GM19328 (cell line): Measurements from ENCODE around the gene RAD9A.

ENCODE experiments used
- ATAC-seq: cut with Tn5 transposase; IDR thresholded peaks from one replicate; pipeline ENCODE4 v1.9.1; 2021; ENCODE audit warnings: mild to moderate bottlenecking, moderate library complexity; ENCODE audit not compliant: unreplicated experiment

Gene RAD9A

DNA sequence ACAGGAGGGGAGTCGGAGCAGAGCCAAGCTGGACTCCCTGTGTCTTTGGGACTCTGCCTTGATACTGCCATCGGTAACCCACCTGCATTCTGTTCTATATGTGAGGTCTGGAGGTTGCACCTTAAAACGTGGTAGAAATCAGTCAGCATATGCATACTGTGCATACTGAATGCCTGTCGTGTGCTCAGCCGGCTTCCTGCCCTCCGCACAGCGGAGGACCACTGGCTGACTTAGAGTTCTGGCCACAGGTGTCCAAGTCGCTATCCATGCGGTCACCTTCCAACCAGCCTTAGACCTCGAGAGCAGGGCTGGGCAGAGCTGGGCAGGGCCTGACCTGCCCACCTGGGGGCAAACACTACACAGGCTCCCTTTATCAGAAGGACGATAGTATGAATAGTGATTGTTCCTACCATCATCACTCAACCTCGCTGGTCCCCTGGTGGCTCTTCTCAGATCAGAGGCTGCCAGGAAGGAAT, 15.9 kb downstream of the RAD9A start:
- no peak for ATAC-seq

DNA sequence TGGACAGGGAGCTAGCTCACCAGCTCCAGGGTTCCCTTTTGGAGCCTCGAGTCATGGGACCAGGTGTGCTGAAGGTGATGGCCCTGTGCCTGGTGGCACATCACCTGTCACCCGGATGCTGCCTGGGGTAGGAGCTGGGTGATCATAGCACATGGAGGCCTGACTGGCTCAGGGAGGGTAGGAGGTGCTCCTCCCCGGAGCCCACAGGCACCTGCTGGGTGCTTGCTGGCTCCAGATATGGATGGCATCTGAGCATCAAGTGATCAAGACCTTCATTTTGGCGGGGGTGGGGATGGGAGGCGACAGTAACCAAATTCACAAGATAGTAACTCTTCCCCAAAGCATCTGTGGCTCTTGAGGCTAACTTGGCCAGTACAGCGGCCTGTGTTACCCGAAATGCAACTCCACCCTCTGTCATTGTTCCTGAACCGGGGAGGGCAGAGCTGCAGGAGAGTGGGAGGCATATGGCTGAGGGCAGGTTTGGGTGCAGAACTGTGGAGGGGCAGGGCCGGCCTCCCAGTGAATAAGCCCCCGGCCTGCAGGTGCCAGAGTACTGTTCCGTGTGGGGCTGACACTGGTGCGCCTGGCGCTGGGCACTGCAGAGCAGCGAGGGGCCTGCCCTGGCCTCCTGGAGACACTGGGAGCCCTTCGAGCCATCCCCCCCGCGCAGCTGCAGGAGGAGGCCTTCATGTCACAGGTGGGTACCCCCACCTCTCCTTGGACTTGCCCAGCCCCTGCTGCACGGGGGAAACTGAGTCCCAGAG, 16.8 kb downstream of the RAD9A start:
- ATAC-seq = no peak

DNA sequence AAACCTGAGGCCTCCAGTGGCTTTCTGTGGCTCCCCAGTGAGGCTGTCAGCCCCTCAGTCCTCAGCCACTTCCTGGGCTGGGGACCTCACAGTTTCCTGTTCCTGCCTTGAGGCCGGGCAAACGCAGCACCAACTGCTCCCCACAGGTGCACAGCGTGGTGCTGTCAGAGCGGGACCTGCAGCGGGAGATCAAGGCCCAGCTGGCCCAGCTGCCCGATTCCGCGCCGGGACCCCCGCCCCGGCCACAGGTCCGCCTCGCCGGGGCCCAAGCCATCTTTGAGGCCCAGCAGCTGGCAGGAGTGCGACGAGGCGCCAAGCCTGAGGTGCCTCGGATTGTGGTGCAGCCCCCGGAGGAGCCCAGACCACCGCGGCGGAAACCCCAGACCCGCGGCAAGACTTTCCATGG, 17.5 kb downstream of the RAD9A start:
- no peak for ATAC-seq

DNA sequence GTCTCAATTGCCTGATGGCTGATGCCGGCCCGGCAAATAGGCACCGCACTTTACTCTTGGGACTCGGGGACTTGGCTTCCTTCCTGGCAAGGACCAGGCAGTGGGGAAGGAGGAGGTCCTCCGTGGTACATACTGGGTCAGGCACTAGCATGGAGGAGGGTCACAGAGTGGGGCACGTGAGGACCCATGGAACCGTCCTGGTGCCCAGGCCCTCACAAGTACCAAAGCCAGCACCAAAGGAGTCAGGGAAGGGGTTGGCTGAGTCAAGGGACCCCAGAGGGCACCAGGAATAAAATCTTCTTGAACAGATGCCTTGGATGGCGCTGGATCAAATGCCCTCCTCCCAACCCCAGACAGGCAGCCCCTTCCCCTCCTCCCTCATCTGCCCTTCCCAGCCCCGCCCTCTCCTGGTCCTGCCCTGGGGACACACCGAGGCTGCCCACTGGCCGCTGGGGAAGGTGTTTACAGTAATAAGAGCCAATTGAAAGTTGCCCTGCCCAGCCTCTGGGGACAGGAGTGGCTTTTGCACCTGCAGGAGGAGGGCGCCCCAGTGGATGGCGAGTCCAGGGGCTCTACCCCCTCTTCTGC, 18.1 kb downstream of the RAD9A start:
- no peak for ATAC-seq

DNA sequence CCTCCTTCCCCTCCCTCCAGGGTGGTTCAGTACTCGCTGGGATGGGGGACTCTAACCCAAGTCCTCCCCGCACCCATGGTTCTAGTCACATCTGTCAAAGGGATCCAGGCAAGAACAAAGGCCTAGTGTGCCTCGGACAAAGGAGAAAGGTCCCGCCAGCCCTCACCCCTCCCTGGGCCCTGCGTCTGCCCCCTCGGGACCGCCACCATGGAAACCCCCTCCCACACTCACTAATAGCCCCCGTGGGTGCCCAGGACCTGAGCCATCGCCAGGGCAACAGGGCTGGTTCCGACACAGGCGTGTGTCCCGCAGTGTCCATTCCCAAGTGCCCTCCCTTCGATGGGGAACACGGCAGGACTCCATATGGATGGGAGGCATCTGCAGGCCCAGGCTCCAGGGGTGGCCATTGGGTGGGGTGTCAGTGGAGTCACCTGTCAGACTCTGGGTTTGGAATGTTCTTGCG, 18.6 kb downstream of the RAD9A start:
- no peak for ATAC-seq

DNA sequence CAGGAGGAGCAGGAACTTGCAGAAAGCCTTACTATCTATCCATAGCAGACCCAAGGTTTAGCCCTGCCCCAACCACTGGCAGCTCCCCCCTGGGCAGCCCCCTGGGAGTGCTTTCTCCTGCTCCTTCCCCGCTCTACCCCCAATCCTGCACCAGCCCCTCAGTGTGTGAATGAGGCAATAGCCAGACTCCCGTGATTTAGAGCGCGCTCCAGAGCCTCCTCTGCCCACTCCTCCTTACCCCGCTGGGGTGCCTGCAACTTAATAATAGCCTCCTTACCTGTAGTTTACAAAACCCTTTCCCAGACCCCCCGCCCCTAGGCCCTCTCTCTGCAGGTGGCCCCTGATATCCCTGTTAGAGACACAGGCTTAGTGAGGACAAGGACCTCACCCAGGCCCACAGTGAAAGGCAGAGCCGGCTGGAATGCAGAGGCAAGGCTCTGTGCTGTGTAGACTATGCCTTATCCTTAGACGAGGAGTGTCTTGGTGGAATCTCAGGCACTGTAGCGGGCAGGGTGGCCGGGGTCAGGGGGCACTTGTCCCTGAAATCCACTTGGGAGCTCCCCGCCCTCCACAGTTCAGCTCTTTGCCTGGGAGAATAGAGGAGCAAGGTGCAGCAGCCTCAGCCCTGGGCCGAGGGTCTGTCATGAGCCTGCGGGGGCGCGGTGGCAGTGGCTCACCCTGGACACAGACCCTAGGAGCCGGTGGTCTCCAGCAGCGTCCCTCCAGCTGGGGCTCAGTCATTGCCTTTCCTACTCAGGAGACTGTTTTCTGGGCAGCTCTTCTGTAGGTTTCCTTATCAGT, 19.4 kb downstream of the RAD9A start:
- ATAC-seq = no peak

DNA sequence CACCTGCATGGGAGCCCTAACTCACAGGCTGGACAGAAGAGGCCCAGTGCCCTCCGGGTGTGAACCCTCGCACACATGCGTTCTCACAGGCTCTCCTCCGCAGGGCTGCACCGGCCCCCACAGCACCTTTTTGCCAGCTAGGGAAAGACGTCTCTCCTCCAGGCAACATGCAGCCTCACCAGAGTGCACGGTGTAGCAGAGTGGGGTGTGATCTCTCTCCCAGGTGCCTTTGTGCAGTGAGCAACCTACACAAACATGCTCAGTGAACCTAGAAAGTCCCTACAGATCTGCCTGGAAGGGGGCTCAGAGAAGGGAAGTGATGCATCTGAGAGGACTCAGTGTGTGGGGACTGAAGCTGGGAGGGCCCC, 20.0 kb downstream of the RAD9A start:
- no peak for ATAC-seq

DNA sequence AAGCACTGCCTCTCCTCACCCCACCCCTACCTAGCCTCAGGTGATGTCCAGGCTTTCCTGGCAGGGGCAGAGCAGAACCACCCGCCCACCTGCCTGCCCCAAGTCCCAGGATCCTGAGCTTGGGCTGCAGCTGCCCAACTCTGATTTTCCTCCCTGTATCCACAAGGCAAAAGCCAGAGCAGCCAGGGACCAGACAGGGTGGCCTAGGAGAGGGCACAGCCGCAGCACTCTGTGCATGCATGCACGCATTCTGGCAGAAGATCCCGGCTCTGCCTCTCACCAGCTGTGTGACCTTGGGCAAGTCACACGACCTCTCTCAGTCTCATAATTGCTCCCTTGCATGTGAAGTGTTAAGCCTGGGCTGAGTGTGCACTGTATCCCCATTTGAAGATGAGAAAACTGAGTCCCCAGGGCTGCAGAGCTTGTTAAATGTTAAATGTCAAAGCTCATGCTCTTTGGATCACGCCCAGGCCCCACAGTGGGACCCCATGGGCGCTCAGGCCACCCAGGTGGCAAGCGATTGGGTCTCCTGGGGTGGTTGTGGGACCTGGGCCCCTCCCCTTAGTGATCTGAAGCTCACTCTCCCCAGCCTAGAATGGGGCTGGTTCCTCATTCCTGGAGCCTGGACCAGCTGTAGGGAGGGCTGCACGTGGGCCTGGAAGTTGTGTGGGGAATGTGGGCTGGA, 20.9 kb downstream of the RAD9A start:
- ATAC-seq = no peak

DNA sequence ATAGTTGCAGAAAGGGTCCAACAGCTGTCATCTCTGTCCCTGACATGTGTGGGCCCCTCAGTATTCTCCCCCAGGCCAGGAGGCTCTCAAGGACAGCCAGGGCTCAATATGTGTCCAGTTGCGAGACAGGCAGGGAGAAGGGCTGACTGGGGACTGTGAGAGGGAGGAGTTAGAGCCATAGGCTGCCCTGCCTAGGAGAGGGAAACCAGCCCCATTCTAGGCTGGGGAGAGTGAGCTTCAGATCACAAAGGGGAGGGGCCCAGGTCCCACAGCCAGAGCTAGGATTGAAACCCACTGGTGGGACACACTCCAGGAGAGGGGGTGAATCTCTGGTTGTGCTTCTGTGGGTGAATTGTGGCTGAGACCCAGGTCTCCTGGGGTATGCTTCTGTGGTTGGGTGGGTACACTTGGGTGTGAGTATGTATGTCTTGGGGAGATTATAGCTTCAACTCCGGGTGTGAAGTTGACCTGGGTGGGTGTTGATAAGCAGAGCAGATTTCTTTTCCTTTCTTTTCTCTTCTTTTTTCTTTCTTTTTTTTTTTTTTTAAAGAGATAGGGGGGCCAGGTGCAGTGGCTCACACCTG, 21.6 kb downstream of the RAD9A start:
- no peak for ATAC-seq

DNA sequence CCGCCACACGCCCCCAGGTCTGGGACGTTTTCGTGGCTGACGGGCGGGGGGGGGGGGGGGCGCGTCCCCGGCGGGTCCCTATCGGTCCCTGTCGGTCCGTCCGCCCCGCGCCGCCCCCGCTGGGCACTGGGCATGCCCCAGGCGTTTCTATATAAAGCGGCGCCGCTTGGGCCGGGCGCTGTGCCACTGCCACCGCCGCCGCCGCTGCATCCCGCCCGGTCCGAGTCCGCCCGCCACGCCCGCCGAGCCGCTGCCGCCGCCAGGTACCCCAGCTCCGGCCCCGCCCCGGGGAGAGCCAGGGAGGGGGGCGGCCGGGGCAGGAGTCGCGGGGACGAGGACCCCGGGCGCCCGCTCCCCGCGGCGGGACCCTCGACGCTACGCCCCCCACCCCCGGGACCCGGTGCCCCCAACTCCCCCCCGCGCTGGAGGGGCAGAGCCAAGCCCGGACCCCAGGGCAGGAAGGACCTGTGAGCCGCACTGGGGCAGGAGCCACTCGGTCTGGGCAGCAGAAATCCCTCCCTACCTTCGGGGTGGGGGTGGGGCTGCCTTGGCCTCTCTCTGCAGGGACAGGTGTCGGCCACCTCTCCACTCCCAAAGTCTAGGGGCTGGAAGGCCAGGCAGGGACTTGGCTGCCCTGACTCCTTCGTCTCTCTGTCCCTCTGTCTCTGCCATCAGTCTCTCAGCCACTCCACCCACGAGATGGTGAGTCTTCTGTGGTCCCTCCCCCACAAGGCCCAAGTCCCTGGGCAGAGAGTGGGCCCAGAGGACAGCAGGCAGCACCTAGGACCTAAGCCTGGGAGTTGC, 23.9 kb downstream of the RAD9A start, which contains the start of gene CARNS1:
CARNS1 (plus strand) TSS at position 178 of the 804 bp plus-strand sequence; CDS start at position 700, 522 bp downstream.
- ATAC-seq = no peak

DNA sequence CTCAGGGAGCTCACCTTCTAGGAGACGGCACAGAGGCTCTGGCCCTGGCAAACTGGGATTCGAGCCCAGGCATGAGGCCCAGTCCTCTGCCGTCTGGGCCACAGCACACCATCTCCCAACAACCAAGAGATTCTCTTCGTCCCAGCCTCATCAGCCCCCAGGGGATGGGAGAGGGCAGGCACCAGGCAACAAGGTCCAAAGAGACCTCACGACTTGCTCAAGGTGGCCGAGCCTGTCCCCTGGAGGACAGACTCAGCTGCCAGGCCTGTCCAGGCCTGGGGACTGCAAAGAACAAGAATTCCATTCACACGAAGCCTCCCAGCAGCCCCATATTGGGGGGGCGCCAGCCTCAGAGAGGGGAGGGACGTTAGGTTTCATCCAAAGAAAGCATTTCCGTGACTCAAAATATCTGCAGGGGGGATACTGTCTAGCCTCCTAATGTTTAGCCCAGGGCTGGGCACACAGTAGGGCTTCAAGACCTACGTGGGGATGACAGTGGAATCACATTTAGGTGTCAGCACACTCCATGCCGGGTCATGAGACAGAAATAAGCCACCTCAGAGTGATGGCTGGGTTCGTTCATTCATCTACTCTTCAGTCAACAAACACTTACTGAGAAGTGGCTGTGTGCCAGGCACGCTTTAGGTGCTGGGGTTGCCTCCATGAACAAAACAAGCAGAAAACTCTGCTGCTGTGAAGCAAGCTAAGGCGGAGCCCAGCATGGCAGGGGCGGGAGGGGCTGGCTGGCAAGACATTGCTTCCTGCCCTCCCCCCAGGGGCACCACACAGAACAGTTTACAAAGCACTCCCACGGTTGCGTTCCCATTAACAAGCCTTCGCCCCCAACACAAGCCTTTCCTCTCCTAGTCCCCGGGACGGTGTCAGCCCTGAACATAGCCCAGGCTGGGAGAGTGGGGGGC, 24.9 kb downstream of the RAD9A start:
- no peak for ATAC-seq

DNA sequence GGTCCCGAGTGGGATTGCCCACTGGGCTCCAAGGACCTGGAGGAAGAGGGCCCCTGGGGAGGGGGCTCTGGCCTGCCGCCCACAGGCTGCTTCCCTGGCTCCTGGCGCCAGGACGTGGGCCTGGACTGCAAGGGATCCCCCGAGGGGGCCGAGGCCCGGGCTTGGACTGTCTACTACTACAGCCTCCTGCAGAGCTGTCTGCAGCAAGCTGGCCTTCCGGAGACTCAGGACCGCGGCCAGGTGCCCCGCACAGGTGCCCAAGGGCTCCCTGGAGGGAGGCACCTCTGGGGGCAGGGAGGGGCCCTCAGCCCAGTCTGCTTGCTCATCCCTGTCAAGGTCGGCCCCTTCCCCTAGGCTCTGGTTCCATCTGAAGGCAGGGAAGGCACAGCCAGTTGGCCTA, 25.6 kb downstream of the RAD9A start:
- ATAC-seq = no peak

DNA sequence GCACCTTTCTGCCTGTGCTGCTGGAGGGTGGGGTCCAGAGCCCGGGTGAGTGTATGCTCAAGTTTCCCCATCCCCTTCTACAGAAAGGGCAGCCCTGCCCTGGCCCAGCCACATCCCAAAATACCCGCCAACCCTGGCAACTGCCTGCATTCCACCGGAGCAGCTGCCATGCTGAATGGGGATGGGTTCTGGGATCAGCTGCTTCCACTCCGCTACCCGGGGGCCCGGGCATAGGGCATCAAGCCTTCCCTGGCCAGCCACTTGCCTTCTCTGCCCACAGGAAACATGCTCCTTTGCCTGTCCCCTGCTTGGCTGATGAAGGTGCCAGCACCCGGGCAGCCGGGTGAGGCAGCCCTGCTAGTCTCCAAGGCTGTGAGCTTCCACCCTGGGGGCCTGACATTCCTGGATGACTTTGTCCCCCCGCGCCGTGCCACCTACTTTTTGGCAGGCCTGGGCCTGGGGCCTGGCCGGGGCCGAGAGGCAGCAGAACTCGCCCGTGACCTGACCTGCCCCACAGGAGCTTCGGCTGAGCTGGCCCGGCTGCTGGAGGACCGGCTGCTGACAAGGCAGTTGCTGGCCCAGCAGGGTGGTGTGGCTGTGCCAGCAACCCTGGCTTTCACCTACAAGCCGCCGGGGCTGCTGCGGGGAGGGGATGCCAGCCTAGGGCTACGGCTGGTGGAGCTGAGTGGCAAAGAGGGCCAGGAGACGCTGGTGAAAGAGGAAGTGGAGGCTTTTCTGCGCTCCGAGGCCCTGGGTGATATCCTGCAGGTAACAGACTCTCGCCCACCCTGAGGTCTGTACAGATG, 26.9 kb downstream of the RAD9A start:
- no peak for ATAC-seq

DNA sequence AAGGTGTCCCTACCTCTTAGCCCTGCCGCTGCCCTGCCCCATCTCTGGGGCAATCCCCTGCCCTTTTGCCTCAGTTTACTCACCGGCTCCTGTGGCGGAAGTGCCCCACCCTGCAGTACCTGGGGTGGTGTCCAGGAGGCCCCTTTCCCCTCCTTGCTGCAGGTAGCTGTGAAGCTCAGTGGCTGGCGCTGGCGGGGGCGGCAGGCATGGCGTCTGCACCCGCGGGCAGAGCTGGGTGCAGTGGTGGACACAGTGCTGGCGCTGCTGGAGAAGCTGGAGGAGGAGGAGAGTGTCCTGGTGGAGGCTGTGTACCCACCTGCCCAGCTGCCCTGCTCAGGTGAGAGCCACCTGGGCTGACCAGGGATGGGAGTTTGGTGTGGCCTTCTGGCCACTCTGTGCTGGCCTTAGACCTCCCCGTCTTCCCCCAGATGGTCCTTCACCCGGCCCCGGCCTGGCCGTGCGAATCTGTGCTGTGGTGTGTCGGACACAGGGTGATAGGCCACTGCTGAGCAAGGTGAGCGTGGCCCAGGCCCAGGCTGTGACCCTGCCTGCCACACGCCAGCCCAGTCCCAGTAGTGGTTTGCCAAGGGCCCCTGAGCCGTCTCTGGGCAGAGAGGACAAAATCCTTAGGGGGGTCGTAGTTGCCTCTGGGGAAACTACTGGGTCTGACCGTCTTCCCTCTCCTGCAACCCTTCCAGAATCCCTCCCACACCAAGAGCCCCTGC, 27.7 kb downstream of the RAD9A start:
- no peak for ATAC-seq

DNA sequence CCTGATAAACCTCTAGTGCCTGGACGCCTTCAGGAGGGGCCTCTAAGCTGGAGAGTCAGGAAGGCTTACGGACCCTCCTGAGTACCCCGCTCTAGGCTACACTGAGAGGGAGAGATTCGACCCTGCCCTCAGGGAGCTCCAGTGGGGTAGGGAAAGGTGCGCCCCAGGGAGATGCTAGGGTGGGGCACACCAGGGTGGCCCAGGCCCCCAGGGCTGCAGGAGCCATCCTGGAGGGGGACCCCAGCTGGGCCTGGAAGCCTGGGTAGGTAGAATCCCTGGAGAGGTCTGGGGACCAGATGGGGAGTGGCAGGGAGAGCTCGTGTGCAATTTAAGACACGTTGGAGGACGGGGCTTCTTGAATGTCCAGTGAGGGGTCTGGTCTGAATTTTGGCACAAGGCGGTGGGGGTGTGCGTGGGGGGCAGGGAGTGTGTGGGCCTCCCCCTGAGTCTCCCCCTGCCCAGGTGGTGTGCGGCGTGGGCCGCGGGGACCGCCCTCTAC, 28.4 kb downstream of the RAD9A start:
- no peak for ATAC-seq

DNA sequence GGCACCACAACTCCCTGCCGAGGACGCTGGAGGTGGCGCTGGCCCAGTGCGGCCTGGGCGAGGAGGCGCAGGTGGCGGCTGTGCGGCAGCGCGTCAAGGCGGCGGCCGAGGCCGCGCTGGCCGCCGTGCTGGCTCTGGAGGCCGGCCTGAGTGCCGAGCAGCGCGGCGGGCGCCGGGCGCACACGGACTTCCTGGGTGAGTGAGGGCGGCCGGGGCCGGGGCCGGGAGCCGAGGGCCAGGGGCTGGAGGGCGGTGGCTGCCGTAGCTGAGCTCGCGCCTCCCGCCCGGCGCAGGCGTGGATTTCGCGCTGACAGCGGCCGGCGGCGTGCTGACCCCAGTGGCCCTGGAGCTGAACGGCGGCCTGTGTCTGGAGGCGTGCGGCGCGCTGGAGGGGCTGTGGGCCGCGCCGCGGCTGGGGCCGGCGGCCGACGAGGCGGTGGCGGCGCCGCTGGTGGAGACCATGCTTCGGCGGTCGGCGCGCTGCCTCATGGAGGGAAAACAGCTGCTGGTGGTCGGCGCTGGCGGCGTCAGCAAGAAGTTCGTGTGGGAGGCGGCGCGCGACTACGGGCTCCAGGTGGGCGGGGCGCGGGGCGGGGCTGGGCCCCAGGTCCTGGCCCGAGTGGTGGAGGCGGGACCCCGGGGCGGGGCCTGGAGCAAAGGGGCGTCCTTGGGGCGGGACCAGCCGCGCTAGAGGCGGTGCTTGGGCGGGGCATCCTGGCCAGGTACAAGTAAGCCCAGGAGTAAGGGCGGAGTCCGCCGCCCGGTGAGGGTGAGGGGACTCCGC, 29.1 kb downstream of the RAD9A start:
- peak; percentile 87 for ATAC-seq
